GM19238 (cell line): ENCODE data around the gene WDR54.
"Not testable (repeated sequence)": the region's sequence is repeated elsewhere in the genome, so short reads cannot be mapped to it uniquely, and the experiment has no call there.

Experiments
- DNase-seq: peaks from one replicate; pipeline ENCODE4 v3.0.0; 2011; ENCODE audit warnings: low spot score; ENCODE audit not compliant: insufficient read length

The WDR54 gene

GRCh38 chr2:74428675-74429074, 7.1 kb downstream of the WDR54 start:
- DNase-seq: no peak

- no peak for DNase-seq
These were observed 8.2 kb downstream of the WDR54 start for GRCh38 chr2:74429487-74430451.

GRCh38 chr2:74430502-74430901, 9.0 kb downstream of the WDR54 start:
- no peak for DNase-seq

GRCh38 chr2:74436111-74436805, 14.7 kb downstream of the WDR54 start:
- no peak for DNase-seq

- DNase-seq: peak; percentile 57
These were observed 15.5 kb downstream of the WDR54 start for GRCh38 chr2:74436848-74437695.

GRCh38 chr2:74438248-74438647, 16.7 kb downstream of the WDR54 start:
- no peak for DNase-seq

GRCh38 chr2:74439373-74439772, 17.8 kb downstream of the WDR54 start:
- DNase-seq: no peak

GRCh38 chr2:74439803-74440377, 18.4 kb downstream of the WDR54 start:
- DNase-seq: no peak

GRCh38 chr2:74440378-74441169, 19.0 kb downstream of the WDR54 start:
- peak; percentile 99 for DNase-seq

GRCh38 chr2:74441170-74441689, 19.7 kb downstream of the WDR54 start:
- DNase-seq: no peak

- DNase-seq: peak; percentile 53
These were observed 20.4 kb downstream of the WDR54 start, which contains the start of gene RTKN for GRCh38 chr2:74441690-74442482. Gene RTKN (minus strand): TSS chr2:74441937. CDS start chr2:74441816, 121 bp downstream.

GRCh38 chr2:74442483-74443297, 21.2 kb downstream of the WDR54 start:
- DNase-seq: not testable (repeated sequence)

- DNase-seq: no peak
These were observed 23.2 kb downstream of the WDR54 start for GRCh38 chr2:74444498-74445318.

- DNase-seq: no peak
These were observed 25.9 kb downstream of the WDR54 start for GRCh38 chr2:74447230-74447999.

GRCh38 chr2:74448771-74449170, 27.2 kb downstream of the WDR54 start:
- DNase-seq: no peak

- no peak for DNase-seq
These were observed 29.1 kb downstream of the WDR54 start for GRCh38 chr2:74450570-74451190.
